Measurements from ENCODE around the gene POU6F1.
"Not testable (repeated sequence)": the region's sequence is repeated elsewhere in the genome, so short reads cannot be mapped to it uniquely, and the experiment has no call there.

POU6F1 gene, protein sequence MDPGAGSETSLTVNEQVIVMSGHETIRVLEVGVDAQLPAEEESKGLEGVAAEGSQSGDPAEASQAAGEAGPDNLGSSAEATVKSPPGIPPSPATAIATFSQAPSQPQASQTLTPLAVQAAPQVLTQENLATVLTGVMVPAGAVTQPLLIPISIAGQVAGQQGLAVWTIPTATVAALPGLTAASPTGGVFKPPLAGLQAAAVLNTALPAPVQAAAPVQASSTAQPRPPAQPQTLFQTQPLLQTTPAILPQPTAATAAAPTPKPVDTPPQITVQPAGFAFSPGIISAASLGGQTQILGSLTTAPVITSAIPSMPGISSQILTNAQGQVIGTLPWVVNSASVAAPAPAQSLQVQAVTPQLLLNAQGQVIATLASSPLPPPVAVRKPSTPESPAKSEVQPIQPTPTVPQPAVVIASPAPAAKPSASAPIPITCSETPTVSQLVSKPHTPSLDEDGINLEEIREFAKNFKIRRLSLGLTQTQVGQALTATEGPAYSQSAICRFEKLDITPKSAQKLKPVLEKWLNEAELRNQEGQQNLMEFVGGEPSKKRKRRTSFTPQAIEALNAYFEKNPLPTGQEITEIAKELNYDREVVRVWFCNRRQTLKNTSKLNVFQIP

DNA sequence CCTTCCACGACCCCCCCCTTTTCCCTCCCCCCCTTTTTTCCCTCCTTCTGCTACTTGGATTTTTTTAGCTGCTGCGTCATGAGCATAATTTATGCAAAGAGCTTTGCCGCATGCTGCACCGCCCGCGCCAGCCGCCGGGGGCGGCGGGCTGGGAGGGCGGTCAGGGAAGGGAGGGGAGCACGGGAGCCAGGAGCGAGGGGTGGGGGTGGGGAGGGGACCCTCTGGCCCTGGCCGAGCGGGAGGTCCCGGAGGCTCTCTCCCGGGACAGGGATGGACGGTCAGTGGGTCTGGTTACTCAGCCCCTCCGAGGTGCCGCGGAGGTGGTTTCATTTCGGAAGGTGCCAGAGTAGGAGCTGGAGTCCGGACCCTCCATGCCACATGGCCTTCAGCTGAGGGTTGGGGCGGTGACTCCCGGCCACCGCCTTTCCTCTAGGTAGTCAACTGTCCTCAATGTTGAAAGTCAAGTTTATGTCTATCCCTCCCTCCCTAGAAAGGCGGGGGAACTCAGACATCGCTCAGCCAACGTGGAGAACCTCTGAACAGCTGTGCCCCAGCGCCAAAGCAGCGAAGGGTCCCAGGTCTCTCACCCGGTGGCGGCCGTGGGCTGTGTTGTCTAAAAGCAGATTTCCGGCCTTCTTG, at the start of gene POU6F1:
POU6F1 (minus strand) TSS at position 95 of the 639 bp plus-strand sequence. CDS start 11,226 bp downstream, outside the sequence.
- DNase-seq: peak; percentile 58

DNA sequence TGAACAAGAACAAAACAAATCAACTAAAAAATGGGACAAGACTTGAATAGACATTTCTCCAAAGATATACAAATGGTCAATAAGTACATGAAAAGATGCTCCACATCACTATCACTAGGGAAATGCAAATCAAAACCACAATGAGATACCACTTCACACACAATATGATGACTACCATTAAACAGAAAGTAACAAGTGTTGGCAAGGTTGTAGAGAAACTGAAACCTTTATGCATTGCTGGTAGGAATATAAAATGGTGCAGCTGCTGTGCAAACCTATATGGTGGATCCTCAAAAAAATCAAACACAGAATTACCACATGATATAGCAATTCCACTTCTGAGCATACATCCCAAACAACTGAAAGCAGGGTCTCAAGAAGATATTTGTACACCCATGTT, 47.2 kb upstream of the POU6F1 start:
- DNase-seq: no peak

- no peak for DNase-seq
These were observed 46.4 kb upstream of the POU6F1 start for GRCh38 chr12:51264297-51264696.

GRCh38 chr12:51263341-51263740, 45.5 kb upstream of the POU6F1 start:
- no peak for DNase-seq

GRCh38 chr12:51262758-51263177, 44.9 kb upstream of the POU6F1 start:
- DNase-seq: peak; percentile 17

DNA sequence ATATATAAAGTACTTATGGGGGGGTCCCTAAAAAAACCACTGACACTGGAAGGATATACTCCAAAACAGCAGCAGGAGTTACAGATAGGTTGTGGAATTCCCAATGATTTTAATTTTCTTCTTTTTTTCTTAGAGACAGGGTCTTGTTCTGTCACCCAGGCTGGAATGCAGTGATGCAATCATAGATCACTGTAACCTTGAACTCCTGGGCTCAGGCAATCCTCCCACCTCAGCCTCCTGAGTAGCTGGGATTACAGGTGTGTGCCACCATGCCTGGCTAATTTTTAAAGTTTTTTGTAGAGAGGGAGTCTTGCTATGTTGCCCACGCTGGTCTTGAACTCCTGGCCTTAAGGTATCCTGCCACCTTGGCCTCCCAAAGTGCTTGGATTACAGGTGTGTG, 41.7 kb upstream of the POU6F1 start:
- DNase-seq: not testable (repeated sequence)

DNA sequence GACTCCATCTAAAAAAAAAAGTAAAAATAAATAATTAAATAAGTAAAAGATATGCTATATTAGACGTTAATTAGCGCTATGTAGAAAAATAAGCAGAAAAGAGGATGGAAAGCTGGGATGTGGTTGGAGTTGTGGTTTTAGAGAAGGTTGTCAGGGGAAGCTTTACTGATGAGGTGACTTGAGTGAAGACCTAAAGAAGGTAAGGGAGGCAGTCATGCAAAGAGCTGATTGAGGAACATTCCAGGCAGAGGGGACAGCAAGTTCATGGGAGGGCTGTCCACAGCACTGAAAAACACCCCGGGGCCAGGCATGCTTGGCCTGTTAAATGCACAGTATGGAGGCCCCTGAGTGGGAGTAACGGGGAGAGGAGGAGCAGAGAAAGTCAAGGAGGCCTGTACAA, 36.7 kb upstream of the POU6F1 start:
- DNase-seq: no peak

GRCh38 chr12:51253276-51253675, 35.4 kb upstream of the POU6F1 start:
- no peak for DNase-seq

GRCh38 chr12:51247523-51248206, 29.8 kb upstream of the POU6F1 start:
- DNase-seq: peak; percentile 9

GRCh38 chr12:51246254-51246853, 28.5 kb upstream of the POU6F1 start:
- no peak for DNase-seq

- DNase-seq: no peak
These were observed 27.8 kb upstream of the POU6F1 start for GRCh38 chr12:51245476-51246253.

- no peak for DNase-seq
These were observed 26.4 kb upstream of the POU6F1 start for GRCh38 chr12:51244269-51244668.

DNA sequence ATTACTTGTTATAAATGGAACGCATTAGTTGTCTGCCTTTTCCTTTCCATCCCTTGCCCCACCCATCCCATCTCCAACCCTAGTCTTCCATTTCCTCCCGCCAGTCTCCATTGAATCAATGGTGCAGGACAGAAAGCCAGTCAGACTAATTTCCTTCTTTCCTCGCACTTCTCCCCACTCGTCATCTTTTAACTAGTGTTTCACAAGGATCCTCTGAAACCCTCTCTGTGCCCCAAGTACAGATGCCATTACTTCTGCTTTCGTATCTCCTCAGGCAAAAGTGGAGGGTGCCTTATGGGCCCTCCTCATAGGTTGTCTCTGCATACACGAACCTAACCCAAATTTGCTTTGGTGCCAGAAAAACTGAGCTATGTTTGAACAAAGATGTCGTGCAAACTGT, 25.0 kb upstream of the POU6F1 start:
- no peak for DNase-seq

- DNase-seq: no peak
These were observed 24.3 kb upstream of the POU6F1 start for GRCh38 chr12:51242120-51242519.

GRCh38 chr12:51240971-51241370, 23.1 kb upstream of the POU6F1 start:
- no peak for DNase-seq

DNA sequence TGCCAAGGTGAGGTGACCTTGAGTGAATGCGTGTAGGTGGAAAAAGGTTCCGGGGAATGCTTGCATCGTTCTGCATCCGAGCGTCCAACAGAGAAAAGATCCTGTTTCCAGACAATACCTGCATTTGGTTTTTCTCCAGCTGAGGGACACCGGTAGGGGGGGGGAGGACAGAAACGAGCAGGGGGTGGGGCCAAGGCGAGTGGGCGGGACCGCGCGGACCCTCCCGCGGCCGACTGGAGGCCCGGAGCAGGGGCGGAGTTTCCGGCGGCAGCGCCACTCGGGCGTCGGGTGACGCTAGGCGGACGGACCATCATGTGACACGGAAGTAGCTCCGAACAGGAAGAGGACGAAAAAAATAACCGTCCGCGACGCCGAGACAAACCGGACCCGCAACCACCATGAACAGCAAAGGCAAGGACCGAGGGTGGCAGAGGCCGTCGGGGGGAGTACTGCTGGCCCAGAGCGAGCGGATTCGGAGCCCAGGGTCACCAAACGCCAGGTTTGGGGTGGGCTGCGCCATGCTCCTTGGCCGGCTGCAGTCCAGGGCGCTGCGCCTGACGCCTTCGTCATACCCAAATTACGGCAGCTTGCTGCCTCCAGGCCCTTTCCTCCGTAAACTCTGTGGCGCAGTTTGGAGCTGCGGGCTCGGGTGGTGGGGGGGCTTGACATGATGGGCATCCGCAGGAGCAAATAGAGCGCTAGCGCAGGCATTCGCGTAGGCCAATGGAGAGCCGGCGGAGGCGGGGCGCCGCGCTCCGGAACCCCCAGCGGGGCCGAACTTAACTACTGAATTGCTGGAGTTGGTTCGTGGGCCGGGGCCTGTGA, 20.9 kb upstream of the POU6F1 start, which contains the start of gene DAZAP2:
DAZAP2 (plus strand) TSS at position 317 of the 825 bp plus-strand sequence; CDS start at position 399, 82 bp downstream.
- peak; percentile 86 for DNase-seq

DNA sequence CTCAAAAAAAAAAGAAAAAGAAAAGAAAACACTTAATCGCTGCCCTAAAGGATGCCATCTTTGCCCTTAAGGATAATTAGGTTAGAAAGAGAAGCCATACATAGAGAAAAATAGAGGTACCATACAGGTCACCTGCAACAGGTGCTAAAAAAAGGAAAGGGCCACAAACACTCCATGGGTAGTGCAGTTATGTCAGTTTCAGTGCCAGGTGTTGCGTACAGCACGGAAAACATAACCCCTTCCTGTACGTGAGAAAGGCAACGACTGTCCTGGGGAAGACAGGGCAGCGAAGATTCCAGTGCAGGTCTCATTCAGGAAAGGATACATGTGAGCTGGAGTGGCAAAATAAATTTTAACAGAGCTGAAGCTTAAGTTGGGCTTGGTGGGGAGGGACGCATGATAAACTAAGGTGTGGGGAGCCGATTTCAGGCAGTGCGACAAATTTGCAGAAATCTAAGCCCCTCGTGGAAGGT, 20.2 kb upstream of the POU6F1 start:
- peak; percentile 47 for DNase-seq

DNA sequence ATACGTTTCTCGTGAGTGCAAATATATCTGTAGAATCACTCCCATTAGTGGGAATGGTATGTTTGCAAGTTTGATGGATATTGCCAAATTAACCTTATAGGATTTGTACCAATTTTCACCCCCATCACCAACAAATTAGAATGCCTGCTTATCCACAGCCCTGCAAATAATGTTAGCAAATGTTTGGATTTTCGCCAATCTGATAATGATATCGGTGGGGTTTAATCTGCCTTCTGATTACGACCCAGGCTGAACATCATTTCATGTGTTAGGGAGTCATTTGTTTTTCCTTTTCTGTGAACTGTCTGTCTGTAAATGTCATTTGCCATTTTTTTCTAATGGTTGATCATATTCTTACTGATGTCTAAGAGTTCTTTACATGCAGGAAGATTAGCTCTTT, 16.7 kb upstream of the POU6F1 start:
- DNase-seq: no peak

DNA sequence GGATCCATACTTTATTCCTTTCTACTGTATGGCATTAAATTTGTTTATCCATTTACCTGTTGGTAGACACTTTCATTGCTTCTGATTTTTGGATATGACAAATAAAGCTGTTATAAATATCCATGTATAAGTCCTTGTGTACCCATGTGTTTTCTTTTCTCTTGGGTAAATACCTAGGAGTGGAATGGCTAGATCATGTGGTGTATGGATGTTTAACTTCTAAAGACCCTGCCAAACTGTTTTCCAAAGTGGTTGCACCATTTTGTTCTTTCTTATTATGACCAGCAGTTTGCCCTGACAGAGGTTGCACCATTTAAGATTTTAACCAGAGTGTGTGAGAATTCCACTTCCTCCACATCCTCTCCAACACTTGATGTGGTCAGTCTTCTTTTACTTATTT, 14.8 kb upstream of the POU6F1 start:
- DNase-seq: no peak

DNA sequence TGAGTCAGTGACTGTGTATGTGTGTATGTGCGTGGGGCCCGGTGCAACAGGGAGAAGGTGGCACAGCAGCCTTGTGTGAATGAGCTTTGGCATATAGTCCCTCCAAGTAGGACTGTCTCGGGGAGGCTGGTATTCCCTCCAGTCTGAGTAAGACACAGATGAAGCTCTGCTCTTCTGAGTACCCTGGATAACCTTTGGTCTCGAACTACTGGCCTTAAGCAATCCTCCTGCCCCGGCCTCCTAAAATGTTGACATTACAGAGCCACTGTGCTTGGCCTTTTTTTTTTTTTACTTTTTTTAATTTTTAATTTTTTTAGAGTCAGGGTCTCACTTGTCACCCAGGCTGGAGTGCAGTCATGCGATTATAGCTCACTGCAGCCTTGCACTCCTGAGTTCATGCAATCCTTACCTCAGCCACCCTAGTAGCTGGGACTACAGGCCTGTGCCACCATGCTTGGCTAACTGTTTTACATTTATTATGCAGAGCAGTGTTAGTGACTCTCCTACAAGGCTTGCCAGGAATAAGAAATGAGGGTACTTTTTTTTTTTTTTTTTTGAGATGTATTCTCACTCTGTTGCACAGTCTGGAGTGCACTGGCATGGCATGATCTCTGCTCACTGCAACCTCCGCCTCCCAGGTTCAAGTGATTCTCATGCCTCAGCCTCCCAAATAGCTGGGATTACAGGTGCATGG, 11.4 kb upstream of the POU6F1 start:
- no peak for DNase-seq
